HTERT RPE-1 (cell line): ENCODE data around the gene ZFYVE9.

Experiments used
- in situ Hi-C: fragments of 300-500 bp; cut with MboI; formaldehyde crosslinking; loops from 4 replicates; pipeline ENCODE4 v1.14.3; 2020; ENCODE audit warnings: low sequenced_read_pairs

ZFYVE9 gene

DNA sequence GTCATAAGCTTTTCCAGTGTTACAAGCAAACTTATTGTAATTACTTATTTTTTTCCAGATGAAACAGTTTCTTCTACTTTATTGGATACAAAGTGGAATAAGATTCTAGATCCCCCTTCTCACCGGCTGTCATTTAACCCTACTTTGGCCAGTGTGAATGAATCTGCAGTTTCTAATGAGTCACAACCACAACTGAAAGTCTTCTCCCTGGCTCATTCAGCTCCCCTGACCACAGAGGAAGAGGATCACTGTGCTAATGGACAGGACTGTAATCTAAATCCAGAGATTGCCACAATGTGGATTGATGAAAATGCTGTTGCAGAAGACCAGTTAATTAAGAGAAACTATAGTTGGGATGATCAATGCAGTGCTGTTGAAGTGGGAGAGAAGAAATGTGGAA, 95.5 kb downstream of the ZFYVE9 start:
- in situ Hi-C loops: no loop called here

DNA sequence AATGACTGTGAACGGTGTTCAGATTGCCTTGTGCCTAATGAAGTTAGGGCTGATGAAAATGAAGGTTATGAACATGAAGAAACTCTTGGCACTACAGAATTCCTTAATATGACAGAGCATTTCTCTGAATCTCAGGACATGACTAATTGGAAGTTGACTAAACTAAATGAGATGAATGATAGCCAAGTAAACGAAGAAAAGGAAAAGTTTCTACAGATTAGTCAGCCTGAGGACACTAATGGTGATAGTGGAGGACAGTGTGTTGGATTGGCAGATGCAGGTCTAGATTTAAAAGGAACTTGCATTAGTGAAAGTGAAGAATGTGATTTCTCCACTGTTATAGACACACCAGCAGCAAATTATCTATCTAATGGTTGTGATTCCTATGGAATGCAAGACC, 96.6 kb downstream of the ZFYVE9 start:
- in situ Hi-C loops: no loop called here

DNA sequence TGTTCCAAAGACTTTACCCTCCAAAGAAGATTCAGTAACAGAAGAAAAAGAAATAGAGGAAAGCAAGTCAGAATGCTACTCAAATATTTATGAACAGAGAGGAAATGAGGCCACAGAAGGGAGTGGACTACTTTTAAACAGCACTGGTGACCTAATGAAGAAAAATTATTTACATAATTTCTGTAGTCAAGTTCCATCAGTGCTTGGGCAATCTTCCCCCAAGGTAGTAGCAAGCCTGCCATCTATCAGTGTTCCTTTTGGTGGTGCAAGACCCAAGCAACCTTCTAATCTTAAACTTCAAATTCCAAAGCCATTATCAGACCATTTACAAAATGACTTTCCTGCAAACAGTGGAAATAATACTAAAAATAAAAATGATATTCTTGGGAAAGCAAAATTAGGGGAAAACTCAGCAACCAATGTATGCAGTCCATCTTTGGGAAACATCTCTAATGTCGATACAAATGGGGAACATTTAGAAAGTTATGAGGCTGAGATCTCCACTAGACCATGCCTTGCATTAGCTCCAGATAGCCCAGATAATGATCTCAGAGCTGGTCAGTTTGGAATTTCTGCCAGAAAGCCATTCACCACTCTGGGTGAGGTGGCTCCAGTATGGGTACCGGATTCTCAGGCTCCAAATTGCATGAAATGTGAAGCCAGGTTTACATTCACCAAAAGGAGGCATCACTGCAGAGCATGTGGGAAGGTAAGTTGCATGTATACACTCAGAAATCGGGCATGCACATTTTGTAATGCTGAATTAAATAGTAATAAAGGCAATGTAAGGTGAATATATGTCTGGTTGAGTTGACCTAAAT, 97.2 kb downstream of the ZFYVE9 start:
- in situ Hi-C loops: no loop called here

DNA sequence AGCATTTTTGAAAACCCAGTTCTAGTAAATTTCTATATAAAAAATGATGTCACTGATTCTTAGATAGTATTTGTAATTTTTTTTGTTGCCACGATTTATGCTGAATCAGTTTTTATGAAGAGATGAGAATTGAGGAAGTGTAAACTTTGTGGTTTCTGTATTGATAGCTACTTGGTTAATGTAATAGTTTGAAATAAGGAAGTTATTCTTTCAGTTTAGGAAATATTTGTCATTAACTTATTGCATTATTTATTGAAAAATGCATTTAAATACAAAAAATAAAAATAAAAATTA, 97.8 kb downstream of the ZFYVE9 start:
- in situ Hi-C loops: no loop called here

DNA sequence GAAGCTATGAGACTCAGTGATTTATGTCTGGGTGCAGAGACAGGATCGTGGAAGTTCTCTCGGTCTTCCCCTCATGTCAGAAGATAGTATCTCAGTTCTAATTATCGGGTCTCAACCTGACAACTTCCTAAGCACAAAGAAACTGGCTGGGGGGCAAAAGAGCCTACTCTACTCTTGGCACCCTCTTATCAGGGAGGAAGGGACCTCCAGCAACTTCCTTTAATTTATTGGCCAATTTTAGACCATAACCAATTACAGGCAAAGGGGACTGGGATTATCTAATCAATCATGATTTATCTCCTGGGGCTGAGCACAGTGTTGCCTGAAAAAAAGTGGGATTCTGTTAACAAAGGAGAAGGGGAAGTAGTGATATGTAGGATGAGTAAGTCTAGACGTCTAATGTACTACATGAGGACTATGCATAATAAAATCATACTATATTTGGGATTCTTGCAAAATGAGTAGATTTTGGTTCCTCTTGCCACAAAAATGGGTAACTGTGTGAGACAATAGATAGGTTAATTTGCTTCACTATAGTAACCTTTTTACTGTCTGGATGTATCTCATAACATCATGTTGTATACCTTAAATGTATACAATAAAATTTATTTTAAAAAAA, 98.8 kb downstream of the ZFYVE9 start:
- in situ Hi-C loops: no loop called here

DNA sequence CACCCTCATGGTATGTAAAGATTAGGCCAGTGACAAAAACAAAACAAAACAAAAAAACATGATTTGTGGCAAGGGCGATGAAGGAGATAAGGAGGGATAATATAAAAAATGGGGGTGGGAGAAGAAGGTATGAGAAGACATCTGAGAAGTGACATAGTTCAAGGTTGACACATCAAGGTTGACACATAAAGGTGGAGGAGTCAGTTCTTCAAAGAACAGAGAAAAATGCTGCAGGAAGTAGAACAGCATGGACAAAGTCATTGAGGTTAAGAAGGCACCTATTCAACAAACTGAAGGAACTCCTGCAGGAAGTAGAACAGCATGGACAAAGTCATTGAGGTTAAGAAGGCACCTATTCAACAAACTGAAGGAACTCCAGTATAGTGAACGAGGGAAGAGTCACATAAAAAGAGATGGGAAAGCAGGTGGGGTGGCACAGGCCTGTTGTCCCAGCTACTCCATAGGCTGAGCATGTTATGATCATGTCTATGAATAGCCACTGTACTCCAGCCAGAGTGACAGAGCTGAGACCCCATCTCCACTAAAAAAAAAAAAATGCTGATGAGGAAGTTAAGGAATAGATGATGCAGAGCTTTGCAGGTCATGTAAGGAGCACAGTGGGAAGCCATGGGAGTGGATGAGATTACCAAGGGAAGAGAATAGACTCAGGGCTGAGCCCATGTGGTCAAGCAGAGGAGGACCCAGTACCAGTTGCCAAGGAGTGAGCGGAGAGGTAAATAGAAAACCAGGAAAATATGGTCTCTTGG, 101.5 kb downstream of the ZFYVE9 start:
- in situ Hi-C loops: no loop called here

DNA sequence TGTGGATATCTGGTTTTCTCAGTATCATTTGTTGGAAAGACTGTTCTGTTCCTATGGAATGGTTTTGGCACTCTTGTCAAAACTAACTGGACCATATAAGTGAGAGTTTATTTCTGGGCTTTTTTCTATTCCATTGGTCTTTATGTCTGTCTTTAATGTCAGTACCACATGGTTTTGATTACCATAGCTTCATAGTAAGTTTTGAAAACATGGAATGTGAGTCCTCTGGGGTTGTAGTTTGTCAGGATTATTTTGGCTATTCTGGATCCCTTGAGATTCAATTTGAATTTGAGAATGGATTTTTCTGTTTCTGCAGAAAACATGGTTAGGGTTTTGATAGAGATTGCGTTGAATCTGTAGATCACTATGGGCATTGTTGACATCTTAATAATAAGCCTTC, 107.9 kb downstream of the ZFYVE9 start:
- in situ Hi-C loops: no loop called here

DNA sequence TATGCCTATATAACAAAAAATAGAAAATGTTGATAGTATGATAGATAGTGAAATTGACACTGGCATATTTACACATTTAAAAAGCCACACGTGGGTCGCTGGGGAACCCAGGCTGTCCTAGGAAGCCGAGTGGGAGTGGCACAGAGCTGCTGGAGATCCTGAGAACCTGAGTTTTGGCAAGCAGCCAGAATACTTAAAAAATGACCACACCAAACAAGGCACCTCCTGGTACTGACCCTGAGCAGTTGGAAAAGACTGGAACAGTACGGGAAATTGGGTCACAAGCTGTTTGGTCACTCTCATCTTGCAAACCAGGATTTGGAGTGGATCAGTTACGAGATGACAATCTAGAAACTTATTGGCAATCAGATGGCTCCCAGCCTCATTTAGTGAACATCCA, 111.5 kb downstream of the ZFYVE9 start:
- in situ Hi-C loops: no loop called here

DNA sequence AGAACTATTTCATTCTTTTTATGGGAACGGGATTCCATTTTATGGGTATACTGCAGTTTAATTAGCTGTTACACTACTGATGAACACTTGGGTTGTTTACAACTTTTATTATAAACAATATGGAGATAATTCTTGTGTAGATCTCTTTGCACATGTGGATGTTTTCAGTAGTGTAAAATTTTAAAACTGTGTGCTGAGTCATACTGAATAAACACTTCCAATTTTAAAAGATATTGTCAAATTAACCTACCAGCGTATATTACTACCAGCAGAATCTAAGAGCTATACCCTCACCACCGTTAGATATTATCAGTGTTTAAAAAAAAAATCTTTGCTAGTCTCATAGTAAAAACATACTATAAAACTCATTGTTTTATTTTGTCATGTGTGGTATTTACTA, 118.0 kb downstream of the ZFYVE9 start:
- in situ Hi-C loops: no loop called here

DNA sequence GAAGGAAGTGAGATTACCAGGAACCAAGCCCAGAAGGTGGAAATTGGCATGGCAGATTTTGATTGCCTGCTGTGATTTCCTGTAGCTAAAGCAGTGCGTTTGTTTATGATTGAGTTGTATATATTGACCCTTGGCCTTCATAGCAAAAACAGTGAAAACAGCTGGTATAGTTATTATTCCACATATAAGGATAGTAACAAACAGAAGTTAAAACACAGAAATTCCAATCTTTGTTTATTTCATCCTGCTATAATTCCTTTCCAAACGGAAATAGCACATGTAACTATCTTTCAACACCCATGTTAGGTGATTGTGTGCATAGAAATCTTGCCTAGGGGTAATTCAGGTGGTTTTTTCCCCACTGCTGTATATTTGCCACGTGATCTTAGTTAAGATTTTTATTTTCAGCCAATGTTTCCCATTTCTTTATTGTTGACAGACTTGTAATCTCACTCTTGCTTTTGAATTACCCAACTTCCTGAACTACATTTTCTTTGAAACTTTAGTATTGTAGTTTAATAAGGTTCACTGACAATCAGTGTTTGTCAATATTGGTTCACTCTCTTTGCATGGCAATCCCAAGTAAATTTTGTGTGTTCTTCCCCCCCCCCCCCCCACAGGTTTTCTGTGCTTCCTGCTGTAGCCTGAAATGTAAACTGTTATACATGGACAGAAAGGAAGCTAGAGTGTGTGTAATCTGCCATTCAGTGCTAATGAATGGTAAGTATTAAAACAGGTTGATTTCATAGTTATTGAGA, 121.4 kb downstream of the ZFYVE9 start:
- in situ Hi-C loops: no loop called here

DNA sequence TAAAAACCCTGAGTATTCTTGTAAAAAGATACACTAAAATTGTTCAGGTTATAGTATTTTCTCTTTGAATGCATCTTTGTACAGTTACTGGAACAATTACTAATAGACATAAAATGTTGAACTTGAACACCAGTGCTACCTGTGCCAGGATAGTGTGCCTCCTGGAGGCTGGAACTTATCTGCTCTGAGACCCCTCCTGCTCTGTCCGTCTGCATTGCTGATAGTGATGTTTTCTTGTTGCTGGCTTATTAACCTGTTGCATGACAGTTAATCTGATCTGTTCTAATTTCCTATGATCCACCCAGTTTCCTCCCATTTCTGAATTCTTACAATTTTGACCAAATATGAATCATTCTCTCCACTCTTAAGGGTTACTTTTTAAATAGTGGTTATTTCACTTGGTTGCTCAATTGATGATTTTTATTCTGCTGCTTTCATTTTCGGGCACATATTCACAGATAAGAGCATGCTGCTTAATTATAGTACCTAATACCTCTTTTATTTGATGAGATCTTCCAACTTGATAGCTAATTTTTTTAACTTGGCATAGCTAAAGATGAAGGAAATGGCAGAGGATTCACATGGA, 122.7 kb downstream of the ZFYVE9 start:
- in situ Hi-C loops: no loop called here

DNA sequence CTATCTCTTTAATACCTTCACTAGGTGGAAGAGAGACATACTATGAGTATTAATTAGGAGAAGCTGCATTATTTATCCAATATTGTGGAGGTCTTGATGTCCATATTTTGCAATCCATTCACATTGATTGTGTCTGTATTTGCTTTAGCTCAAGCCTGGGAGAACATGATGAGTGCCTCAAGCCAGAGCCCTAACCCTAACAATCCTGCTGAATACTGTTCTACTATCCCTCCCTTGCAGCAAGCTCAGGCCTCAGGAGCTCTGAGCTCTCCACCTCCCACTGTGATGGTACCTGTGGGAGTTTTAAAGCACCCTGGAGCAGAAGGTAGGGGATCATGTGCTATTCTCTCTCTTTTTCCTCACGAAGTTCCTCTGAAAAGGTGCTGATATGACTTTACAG, 124.6 kb downstream of the ZFYVE9 start:
- in situ Hi-C loops: no loop called here

DNA sequence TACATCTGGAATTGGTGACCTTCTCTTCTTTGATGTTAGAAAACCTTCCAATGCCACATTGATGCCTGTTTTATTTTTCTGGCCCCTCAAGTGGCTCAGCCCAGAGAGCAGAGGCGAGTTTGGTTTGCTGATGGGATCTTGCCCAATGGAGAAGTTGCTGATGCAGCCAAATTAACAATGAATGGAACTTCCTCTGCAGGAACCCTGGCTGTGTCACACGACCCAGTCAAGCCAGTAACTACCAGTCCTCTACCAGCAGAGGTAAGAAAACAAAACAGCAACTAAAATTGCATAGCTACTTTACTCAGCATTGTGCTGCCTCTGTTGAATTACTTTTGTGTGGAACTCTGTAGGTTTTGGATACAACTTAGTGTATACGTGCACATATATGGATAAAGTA, 126.5 kb downstream of the ZFYVE9 start:
- in situ Hi-C loops: no loop called here

DNA sequence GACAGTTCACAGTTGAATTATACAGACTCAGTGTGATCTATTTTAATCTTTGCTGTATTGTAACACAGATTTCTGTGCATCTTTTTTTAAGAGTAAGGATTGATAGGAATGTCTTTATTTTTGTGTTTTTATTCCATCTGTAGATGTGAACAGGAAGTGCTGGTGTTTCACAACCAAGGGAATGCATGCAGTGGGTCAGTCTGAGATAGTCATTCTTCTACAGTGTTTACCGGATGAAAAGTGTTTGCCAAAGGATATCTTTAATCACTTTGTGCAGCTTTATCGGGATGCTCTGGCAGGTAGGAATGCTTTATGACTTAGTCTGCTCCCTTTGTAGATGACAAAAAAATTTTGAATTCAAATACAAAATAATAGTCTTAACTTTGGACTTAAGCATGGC, 139.6 kb downstream of the ZFYVE9 start:
- in situ Hi-C loops: no loop called here

DNA sequence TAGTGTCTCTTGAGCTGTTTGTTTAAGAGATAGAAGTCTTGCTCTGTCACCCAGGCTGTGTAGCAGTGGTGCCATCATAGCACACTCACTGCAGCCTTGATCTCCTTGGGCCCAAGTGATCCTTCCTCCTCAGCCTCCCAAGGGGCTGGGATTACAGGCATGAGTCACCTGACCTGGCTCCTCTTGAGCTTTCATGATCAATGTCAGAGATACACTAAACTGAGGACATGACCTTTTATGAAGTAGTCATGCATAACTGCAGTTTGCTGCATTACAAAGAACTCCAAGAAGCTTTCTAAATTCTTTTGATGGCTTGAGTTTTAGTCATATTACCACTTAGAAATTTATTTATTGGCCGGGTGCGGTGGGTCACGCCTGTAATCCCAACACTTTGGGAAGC, 146.4 kb downstream of the ZFYVE9 start:
- in situ Hi-C loops: no loop called here

DNA sequence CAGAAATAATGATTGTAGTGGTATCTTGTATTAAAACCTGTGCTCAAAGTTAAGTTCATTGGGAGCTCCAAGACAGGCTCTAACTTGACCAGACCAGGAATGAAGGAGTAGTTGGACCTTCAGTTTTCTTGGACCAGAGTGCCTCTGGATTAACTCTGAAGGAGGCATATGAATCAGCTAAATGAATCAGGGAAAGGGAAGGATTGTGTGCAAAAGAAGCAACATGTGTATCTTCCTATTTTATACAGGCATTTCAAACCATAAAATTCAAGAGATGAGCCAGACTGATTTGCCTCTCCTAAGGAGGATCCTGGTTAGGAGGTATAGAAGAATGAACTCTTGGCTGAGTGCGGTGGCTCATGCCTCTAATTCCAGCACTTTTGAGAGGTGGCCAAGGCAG, 152.7 kb downstream of the ZFYVE9 start:
- in situ Hi-C loops: no loop called here

DNA sequence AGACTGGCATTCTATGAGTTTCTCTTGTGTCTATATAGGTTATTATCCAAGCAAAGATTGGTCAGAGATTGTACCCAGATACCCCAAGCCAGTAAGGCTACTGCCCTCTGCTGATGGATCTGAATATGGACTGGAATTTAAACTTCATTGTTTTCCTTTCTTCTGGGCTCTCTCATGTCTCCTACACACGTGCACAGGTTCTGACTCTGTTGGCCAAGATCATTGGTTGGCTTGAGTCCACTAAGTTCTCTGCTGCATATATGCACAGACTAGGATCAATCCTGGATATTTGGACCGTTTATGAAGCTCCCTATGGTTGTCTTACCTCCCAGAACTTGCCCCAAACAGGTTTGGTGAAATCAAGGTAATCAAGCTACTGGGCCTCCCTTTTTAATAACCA, 154.5 kb downstream of the ZFYVE9 start:
- in situ Hi-C loops: no loop called here

DNA sequence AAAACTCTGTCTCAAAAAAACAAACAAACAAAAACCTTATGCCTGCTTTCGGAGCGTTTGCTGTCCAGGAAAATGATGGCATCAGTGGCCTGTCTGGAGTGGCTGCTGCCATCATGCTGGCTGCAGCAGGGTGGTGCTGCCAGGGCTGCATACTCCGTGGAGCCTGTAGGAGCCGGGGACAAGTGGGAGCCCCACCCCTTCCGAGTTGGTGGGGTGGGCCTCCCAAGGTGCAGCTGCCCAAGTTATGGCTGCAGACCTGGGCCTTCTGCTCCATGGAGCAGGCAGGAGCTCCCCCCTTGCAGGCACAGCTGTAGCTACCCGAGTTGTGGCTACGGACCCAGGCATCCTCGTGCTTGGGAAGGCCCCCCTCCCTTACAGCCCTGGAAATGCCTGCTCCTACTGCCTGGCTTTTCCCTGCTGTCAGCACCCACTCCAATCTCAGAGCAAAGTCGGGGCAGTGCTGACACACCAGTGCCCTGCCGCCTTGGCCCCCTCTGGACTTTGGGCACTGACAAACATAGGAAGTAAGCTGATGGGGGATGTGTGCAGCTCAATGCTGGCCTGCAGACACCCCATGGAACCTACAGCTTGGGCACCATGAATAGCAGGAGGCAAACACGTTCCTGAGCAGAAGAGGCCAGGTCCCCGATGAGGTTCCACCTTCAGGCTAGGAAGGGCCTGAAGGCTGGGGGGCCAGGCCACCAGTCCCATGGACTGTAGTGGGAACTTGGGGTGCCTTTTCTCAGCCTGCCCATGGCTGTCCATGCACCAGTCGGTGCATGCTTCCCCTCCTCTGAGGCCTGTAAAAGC, 163.7 kb downstream of the ZFYVE9 start:
- in situ Hi-C loops: no loop called here

DNA sequence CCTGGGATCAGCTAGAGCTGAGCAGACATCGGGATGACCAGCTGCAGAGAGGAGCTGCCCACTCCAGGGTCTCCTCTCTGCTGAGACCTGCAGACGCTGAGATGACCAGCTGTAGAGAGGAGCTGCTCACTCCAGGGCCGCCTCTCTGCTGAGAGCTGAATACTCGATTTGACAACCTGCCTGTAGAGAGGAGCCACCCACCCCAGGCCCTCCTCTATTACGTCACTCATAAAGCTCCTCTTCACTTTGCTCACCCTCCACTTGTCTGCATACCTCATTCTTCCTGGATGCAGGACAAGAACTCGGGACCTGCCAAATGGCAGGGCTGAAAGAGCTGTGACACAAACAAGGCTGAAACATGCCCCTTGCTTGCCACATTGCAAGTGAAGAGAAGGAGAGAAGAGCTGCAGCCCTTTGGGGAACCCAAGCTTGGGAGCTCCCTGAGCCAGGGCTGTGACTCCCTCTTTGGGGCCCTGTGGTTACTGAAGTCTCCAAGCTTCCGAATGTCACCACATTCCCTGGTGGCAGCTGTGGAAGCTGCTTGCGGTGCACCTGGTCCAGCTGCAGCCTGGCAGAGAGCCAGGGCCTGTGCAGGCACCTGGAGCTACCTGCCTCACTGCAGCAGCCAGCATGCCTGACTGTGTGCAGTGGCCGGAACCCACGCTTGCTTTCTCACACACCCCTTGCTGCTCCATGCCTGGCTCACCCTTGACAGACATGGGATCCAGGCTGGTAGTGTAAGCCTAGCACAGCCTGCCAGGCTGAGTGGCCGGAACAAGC, 164.5 kb downstream of the ZFYVE9 start:
- in situ Hi-C loops: no loop called here

DNA sequence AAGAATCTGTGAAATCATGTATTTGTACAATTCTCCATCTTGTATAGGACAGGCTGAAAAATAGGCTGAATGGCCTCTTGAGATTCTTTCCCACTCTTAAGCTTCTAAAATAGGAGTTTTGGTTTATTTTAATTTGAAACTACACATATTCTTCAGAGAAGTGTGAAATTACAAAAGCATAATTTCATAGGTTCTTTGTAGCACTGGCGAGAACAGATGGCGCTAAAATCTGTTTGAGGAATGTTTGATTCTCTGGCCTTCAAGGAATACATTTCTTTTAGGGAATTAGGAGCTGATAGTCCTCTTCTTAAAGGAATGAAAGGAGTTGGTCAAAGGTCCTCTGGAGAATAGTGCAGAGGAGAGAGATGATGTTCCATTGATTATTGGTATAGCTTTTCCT, 179.2 kb downstream of the ZFYVE9 start:
- in situ Hi-C loops: no loop called here
